Liver (tissue), 3 donors: ENCODE results near the gene PDZD2.

Source experiments
- CTCF ChIP-seq: fragments of 150-350 bp; IDR thresholded peaks from 2 replicates; pipeline ENCODE4 v1.5.1; 2017; ENCODE audit warnings: improper control_type of control experiment, low read depth, low read length; ENCODE audit not compliant: missing input control
- JUND ChIP-seq, 2 donors: IDR thresholded peaks; 2 replicates each; pipeline ENCODE4 v1.6.1; 2016; ENCODE audit warnings: antibody characterized with exemption in 2 of 2
- RXRA ChIP-seq, 2 donors: IDR thresholded peaks; 2 replicates each; pipeline ENCODE4 v1.6.1; 2017 to 2018; ENCODE audit warnings: antibody characterized with exemption in 2 of 2, mild to moderate bottlenecking in 1 of 2
- donor health status: healthy.
- donor health status: healthy.

- TF ChIP-seq JUND (IDR thresholded peaks at IDR 0.05) (no peak), RXRA (IDR thresholded peaks at IDR 0.05) (no peak), CTCF (no peak)
Observed at GRCh38 chr5:31728039-31728438, 89.1 kb downstream of the PDZD2 start.
